HG03097 (cell line): ENCODE measurements around the gene ARHGEF16.

Experiments
- ATAC-seq: cut with Tn5 transposase; IDR thresholded peaks from one replicate; pipeline ENCODE4 v1.9.1; 2021; ENCODE audit not compliant: unreplicated experiment, low FRiP score

The ARHGEF16 gene

GRCh38 chr1:3466366-3467075, 12.1 kb downstream of the ARHGEF16 start:
- ATAC-seq, result no peak

GRCh38 chr1:3467096-3468036, 12.9 kb downstream of the ARHGEF16 start:
- ATAC-seq, result no peak

- ATAC-seq, result no peak
Measured at GRCh38 chr1:3468236-3469103, 14.0 kb downstream of the ARHGEF16 start.

- no peak for ATAC-seq
Measured at GRCh38 chr1:3469104-3469848, 14.8 kb downstream of the ARHGEF16 start.

- no peak for ATAC-seq
Measured at GRCh38 chr1:3469849-3470649, 15.6 kb downstream of the ARHGEF16 start.

GRCh38 chr1:3470650-3471355, 16.3 kb downstream of the ARHGEF16 start:
- ATAC-seq, result no peak

- no peak for ATAC-seq
Measured at GRCh38 chr1:3471356-3472087, 17.1 kb downstream of the ARHGEF16 start.

GRCh38 chr1:3472088-3472850, 17.8 kb downstream of the ARHGEF16 start:
- no peak for ATAC-seq

- no peak for ATAC-seq
Measured at GRCh38 chr1:3472906-3473305, 18.4 kb downstream of the ARHGEF16 start.

GRCh38 chr1:3473381-3473844, 18.9 kb downstream of the ARHGEF16 start:
- no peak for ATAC-seq

GRCh38 chr1:3474016-3474415, 19.6 kb downstream of the ARHGEF16 start:
- no peak for ATAC-seq

GRCh38 chr1:3474421-3474820, 20.0 kb downstream of the ARHGEF16 start:
- no peak for ATAC-seq

GRCh38 chr1:3475839-3476573, 21.5 kb downstream of the ARHGEF16 start:
- no peak for ATAC-seq

- ATAC-seq, result no peak
Measured at GRCh38 chr1:3476666-3477065, 22.2 kb downstream of the ARHGEF16 start.

- ATAC-seq, result no peak
Measured at GRCh38 chr1:3477241-3477995, 23.0 kb downstream of the ARHGEF16 start.

GRCh38 chr1:3478187-3478586, 23.7 kb downstream of the ARHGEF16 start:
- ATAC-seq, result no peak
